Sigmoid colon (tissue), 7 donors: Measurements from ENCODE around the gene TBCD. TPM values are rescaled to one million over a fixed set of nuclear protein-coding genes. Genes with fewer than 3 reads are reported as not detected.
A peak's percentile ranks its signal among the peaks of the same experiment; 100 is the strongest.
"Not testable (repeated sequence)": the region's sequence is repeated elsewhere in the genome, so short reads cannot be mapped to it uniquely, and the experiment has no call there.

Experiments used
- DNase-seq: peaks from one replicate; pipeline ENCODE4 v3.0.0-alpha.2; 2019
- H3K27ac ChIP-seq, 4 donors: fragments of 200-600 bp; sonication (generic); one replicate each; pipeline ENCODE4 v1.5.1; 2016 to 2019; ENCODE audit warnings: mild to moderate bottlenecking in 1 of 4
- H3K27me3 ChIP-seq, 3 donors: fragments of 200-600 bp; sonication (generic); one replicate each; pipeline ENCODE4 v1.5.1; 2019; ENCODE audit warnings: mild to moderate bottlenecking in 1 of 3
- H3K36me3 ChIP-seq, 4 donors: fragments of 200-600 bp; sonication (generic); one replicate each; pipeline ENCODE4 v1.5.1; 2016 to 2019
- H3K4me1 ChIP-seq, 4 donors: fragments of 200-600 bp; sonication (generic); one replicate each; pipeline ENCODE4 v1.5.1; 2017 to 2019
- H3K4me3 ChIP-seq, 4 donors: fragments of 200-600 bp; sonication (generic); one replicate each; pipeline ENCODE4 v1.5.1; 2017 to 2019; ENCODE audit warnings: mild to moderate bottlenecking in 2 of 4, moderate library complexity in 1 of 4
- H3K9me3 ChIP-seq, 4 donors: fragments of 200-600 bp in 3 of 4; sonication (generic) in 3 of 4; one replicate each; pipeline versions ENCODE4 v1.5.1 to v1.6.1; 2013 to 2019
- CTCF ChIP-seq, 4 experiments: fragments of 450-650 bp in 3 of 4; fragments of 200-600 bp in 1 of 4; IDR thresholded peaks; one replicate each; pipeline ENCODE4 v1.5.1; 2016 to 2019; ENCODE audit warnings: antibody characterized with exemption in 4 of 4, mild to moderate bottlenecking in 3 of 4, moderate library complexity in 2 of 4
- EP300 ChIP-seq, 4 donors: sonication (generic); formaldehyde crosslinking; IDR thresholded peaks; one replicate each; pipeline ENCODE4 v1.6.1; 2017; ENCODE audit warnings: antibody characterized with exemption in 4 of 4
- POLR2A ChIP-seq, 2 donors: fragments of 450-650 bp; IDR thresholded peaks; one replicate each; pipeline ENCODE4 v1.6.1; 2016; ENCODE audit warnings: antibody characterized with exemption in 2 of 2, mild to moderate bottlenecking in 2 of 2, moderate library complexity in 2 of 2
- POLR2AphosphoS5 ChIP-seq, 4 donors: sonication (generic); formaldehyde crosslinking; IDR thresholded peaks; one replicate each; pipeline ENCODE4 v1.6.1; 2017; ENCODE audit warnings: antibody characterized with exemption in 4 of 4
- WGBS, 2 donors: extraction: QIAGEN DNeasy Blood & Tissue Kit; methylation state at CpG; one replicate each; pipeline ENCODE4 v1.1.7; 2013; 5-methylcytosine and 5-hydroxymethylcytosine counted together
- intact Hi-C: fragments of 100-400 bp; cut with DNase I; formaldehyde crosslinking; loops from one replicate; pipeline ENCODE4 v1.15.1; 2023
- polyA plus RNA-seq, 3 donors: library from polyadenylated mRNA; stranded (reverse); fragments of 200-250 nt; gene quantifications; one replicate each; pipeline ENCODE4 v1.2.3, GENCODE V29; 2013
- total RNA-seq, 4 donors: library from RNA; depleted of rRNA; stranded (reverse); fragments of >200 nt; gene quantifications; one replicate each; pipeline ENCODE4 v1.1.0, GENCODE V29; 2016
- donor health status: healthy with polysubstance abuse.
- donor health status: Bipolar disorder and iron deficiency.
- donor health status: healthy.

Gene TBCD
- total and polyA plus RNA-seq, 7 donors = 11.1 to 77.4 (median 34.2) TPM

DNA sequence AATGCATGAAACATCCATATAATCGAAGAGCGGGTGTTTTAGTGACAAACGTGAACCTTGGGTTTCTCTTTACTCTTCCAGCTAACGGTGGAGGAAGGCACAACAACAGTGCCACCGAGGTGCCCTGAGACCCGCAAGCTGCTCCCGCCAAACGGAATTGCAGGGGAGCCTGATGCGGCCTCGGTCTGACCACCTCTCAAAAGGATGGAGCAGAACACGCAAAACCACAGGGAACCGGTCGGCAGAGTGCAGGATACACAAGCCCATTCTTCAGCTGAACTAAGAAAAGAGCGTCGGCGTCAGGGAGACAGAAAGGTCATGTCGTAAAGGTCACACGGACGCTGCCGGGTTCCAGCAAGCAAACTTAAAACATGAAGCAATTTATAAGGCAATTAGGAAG is 197.5 kb downstream of the TBCD start:
- no peak overlapping the region for H3K4me3 ChIP-seq
- 94 to 97% methylated on average over 20 of the region's 20 CpGs for WGBS, 2 donors
- peak; percentile 39 for DNase-seq
- intact Hi-C loops = no loop called here
- no peaks in the 10 kb centered on the region for H3K27me3 ChIP-seq
- no peak overlapping the region for H3K27ac ChIP-seq
- no peak for TF ChIP-seq CTCF (IDR thresholded peaks at IDR 0.05)
- TF ChIP-seq POLR2A (IDR thresholded peaks at IDR 0.05) = no peak
- no peak for TF ChIP-seq EP300 (IDR thresholded peaks at IDR 0.05)
- TF ChIP-seq POLR2AphosphoS5 (IDR thresholded peaks at IDR 0.05) = no peak
- H3K4me1 ChIP-seq = no peaks in the 10 kb centered on the region
- H3K9me3 ChIP-seq = peaks cover 9 to 18% (median 16%) of the 10 kb centered on the region in 4 donors
- peaks cover 0 to 16% (median 8%) of the 10 kb centered on the region in 4 donors for H3K36me3 ChIP-seq

DNA sequence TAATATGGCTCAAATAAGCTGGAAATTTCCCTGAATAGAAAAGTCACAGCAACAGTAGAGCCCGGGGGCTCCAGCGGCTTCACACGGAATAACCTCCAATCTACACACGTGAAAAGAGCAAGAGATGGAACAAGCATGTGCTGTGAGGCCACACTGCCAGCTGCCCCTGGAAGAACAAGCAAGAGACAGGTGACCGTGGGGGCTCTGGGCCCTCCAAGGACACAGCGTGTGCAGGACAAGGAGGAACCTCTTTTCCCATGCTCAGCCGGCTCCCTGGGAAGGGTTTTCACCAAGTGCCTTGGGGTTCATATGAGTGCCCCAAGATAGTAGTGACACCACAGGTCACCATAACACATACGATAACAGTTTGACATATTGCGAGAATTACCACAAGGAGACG is 198.1 kb downstream of the TBCD start:
- Histone ChIP-seq H3K27ac (no peak overlapping the region), H3K4me3 (no peak overlapping the region), H3K27me3 (no peaks in the 10 kb centered on the region), H3K4me1 (no peaks in the 10 kb centered on the region), H3K9me3 (peaks cover 3 to 12% (median 10%) of the 10 kb centered on the region in 4 donors), H3K36me3 (peaks cover 0 to 10% (median 5%) of the 10 kb centered on the region in 4 donors)
- 97% methylated on average over 10 of the region's 10 CpGs for WGBS, 2 donors
- DNase-seq = peak; percentile 40
- intact Hi-C loops = no loop called here
- TF ChIP-seq POLR2A (IDR thresholded peaks at IDR 0.05) = no peak

GRCh38 chr17:82950525-82951102 is 198.7 kb downstream of the TBCD start:
- 90 to 92% methylated on average over 18 of the region's 18 CpGs for WGBS, 2 donors
- H3K27me3 ChIP-seq = no peaks in the 10 kb centered on the region
- TF ChIP-seq CTCF (IDR thresholded peaks at IDR 0.05) (no peak), EP300 (IDR thresholded peaks at IDR 0.05) (no peak), POLR2A (IDR thresholded peaks at IDR 0.05) (no peak), POLR2AphosphoS5 (IDR thresholded peaks at IDR 0.05) (no peak)
- intact Hi-C loops = no loop called here
- H3K9me3 ChIP-seq = peaks cover 0 to 6% (median 4%) of the 10 kb centered on the region in 4 donors
- no peaks in the 10 kb centered on the region for H3K4me1 ChIP-seq
- peak; percentile 36 for DNase-seq
- no peak overlapping the region for H3K27ac ChIP-seq
- no peak overlapping the region for H3K4me3 ChIP-seq
- H3K36me3 ChIP-seq = peaks cover 0 to 4% (median under 1%) of the 10 kb centered on the region in 4 donors

GRCh38 chr17:82952019-82952418 is 200.2 kb downstream of the TBCD start:
- intact Hi-C loops = no loop called here
- Histone ChIP-seq H3K27me3 (no peaks in the 10 kb centered on the region), H3K36me3 (no peaks in the 10 kb centered on the region), H3K4me3 (no peak overlapping the region), H3K9me3 (peaks cover 0 to 4% (median 2%) of the 10 kb centered on the region in 4 donors), H3K27ac (no peak overlapping the region), H3K4me1 (no peaks in the 10 kb centered on the region)
- no peak for TF ChIP-seq POLR2AphosphoS5 (IDR thresholded peaks at IDR 0.05)
- no peak for TF ChIP-seq POLR2A (IDR thresholded peaks at IDR 0.05)
- no peak for TF ChIP-seq CTCF (IDR thresholded peaks at IDR 0.05)
- peak; percentile 55 for DNase-seq
- WGBS, 2 donors = 97 to 98% methylated on average over 13 of the region's 13 CpGs

DNA sequence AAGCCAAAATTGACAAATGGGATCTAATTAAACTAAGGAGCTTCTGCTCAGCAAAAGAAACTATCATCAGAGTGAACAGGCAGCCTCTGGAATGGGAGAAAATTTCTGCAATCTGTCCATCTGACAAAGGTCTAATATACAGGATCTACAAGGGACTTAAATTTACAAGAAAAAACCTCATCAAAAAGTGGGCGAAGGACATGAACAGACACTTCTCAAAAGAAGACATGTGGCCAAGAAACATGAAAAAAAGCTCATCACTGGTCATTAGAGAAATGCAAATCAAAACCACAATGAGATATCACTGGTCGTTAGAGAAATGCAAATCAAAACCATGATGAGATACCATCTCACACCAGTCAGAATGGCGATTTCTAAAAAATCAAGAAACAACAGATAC is 203.2 kb downstream of the TBCD start:
- H3K9me3 ChIP-seq, H3K27ac ChIP-seq, H3K4me1 ChIP-seq, H3K4me3 ChIP-seq, H3K36me3 ChIP-seq, intact Hi-C loops, H3K27me3 ChIP-seq, DNase-seq: not testable (repeated sequence)
- 88% methylated on average over 3 of the region's 3 CpGs for WGBS, 2 donors

DNA sequence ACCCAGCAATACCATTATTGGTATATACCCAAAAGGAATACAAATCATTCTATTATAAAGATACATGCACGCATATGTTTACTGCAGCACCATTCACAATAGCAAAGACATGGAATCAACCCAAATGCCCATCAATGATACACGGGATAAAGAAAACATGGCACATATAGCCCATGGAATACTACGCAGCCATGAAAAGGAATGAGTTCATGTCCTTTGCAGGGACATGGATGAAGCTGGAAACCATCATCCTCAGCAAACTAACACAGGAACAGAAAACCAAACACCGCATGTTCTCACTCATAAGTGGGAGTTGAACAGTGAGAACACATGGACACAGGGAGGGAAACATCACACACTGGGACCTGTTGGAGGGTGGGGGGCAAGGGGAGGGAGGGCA is 203.8 kb downstream of the TBCD start:
- H3K36me3 ChIP-seq, H3K9me3 ChIP-seq, H3K27ac ChIP-seq, H3K4me3 ChIP-seq, H3K4me1 ChIP-seq, H3K27me3 ChIP-seq, intact Hi-C loops, DNase-seq: not testable (repeated sequence)
- WGBS, 2 donors = 94 to 98% methylated on average over 4 of the region's 4 CpGs
